ENCODE data around the gene SH3BGR. TPM values are rescaled to one million over a fixed set of nuclear protein-coding genes. Genes with fewer than 3 reads are reported as not detected.
"Not testable (repeated sequence)": the region's sequence is repeated elsewhere in the genome, so short reads cannot be mapped to it uniquely, and the experiment has no call there.

Gene SH3BGR
- total RNA-seq (1 to 10 TPM; 3.5 to 3.6 TPM), polyA plus RNA-seq (ENCODE audit: insufficient read length in 6 of 6) (1 to 10 TPM; 1.6 to 4.1 (median 3.7) TPM)
- long read RNA-seq, donor 1, partial matches to known transcripts = 0 of 1 reads
- long read RNA-seq, donor 1, other reads (novel, unspliced or antisense) = 0 of 1 reads
- long read RNA-seq, donor 2 = 0 reads
- long read RNA-seq, donor 3 = 0 reads
- long read RNA-seq, donor 4, partial matches to known transcripts = 1 of 6 reads
- long read RNA-seq, donor 4, other reads (novel, unspliced or antisense) = 2 of 6 reads
- long read RNA-seq, donor 5, partial matches to known transcripts = 0 of 1 reads
- long read RNA-seq, donor 5, other reads (novel, unspliced or antisense) = 0 of 1 reads
- long read RNA-seq, donor 6 = 0 reads
- long read RNA-seq, donor 7 = 0 reads
- long read RNA-seq, donor 8 = 0 reads
- long read RNA-seq, donor 9, partial matches to known transcripts = 0 of 1 reads
- long read RNA-seq, donor 9, other reads (novel, unspliced or antisense) = 0 of 1 reads
- long read RNA-seq, donor 10, partial matches to known transcripts = 0 of 7 reads
- long read RNA-seq, donor 10, other reads (novel, unspliced or antisense) = 3 of 7 reads
- long read RNA-seq, donor 11, partial matches to known transcripts = 0 of 1 reads
- long read RNA-seq, donor 11, other reads (novel, unspliced or antisense) = 0 of 1 reads
- long read RNA-seq, donor 12 = 0 reads

GRCh38 chr21:39451332-39452206 is at the start of gene SH3BGR:
SH3BGR (plus strand) TSS chr21:39451970; CDS start chr21:39452097, 127 bp downstream.
- peak within 1 kb of the TSS; percentile 6 to 20 for H3K4me3 ChIP-seq
- H3K9me3 ChIP-seq = no peaks in the 10 kb centered on the region
- DNase-seq (peak in 2 of 4 donors; percentile 39 to 63), ATAC-seq (peak; percentile 95)
- peak within 1 kb of the TSS in 1 of 2 donors; percentile 45 for H3K27ac ChIP-seq
- intact Hi-C loops (cut with DNase I) = no loop called here
- TF ChIP-seq CTCF (IDR thresholded peaks at IDR 0.05) = no peak
- no peaks in the 10 kb centered on the region for H3K4me1 ChIP-seq
- H3K36me3 ChIP-seq = no peaks in the 10 kb centered on the region
- no peaks in the 10 kb centered on the region for H3K27me3 ChIP-seq

DNA sequence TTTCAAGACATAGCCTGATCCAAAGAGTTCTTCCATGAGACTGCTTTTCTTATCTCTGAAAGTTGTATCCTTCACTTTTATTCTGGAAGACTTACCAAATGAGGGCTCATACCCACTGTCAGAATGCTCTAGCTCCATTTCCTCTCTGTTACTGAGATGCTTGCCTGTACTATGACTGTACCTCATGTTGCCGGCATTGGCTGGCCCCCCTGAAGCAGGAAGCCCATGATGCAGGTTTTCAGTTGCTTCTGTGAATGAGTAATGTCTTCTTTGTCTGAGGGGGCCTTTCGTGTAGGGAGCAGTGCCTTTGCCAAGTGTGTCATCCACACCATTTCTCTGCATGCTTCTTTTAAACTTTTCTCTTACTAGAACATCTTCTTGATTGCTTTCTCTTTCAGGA is 45.7 kb upstream of the SH3BGR start:
- ATAC-seq = no peak
- no peak overlapping the region for H3K4me3 ChIP-seq
- no peak for DNase-seq
- TF ChIP-seq CTCF (IDR thresholded peaks at IDR 0.05) = no peak
- H3K27ac ChIP-seq = no peak overlapping the region
- peaks cover 0 to 18% of the 10 kb centered on the region in 2 donors for H3K36me3 ChIP-seq
- H3K27me3 ChIP-seq = no peaks in the 10 kb centered on the region
- intact Hi-C loops (cut with DNase I) = no loop called here
- no peaks in the 10 kb centered on the region for H3K4me1 ChIP-seq
- peaks cover 0 to 8% of the 10 kb centered on the region in 2 donors for H3K9me3 ChIP-seq

GRCh38 chr21:39419204-39419603 is 32.6 kb upstream of the SH3BGR start:
- H3K27me3 ChIP-seq; H3K27ac ChIP-seq; ATAC-seq; H3K4me3 ChIP-seq; intact Hi-C loops (cut with DNase I); DNase-seq; H3K36me3 ChIP-seq; H3K4me1 ChIP-seq; H3K9me3 ChIP-seq: not testable (repeated sequence)

DNA sequence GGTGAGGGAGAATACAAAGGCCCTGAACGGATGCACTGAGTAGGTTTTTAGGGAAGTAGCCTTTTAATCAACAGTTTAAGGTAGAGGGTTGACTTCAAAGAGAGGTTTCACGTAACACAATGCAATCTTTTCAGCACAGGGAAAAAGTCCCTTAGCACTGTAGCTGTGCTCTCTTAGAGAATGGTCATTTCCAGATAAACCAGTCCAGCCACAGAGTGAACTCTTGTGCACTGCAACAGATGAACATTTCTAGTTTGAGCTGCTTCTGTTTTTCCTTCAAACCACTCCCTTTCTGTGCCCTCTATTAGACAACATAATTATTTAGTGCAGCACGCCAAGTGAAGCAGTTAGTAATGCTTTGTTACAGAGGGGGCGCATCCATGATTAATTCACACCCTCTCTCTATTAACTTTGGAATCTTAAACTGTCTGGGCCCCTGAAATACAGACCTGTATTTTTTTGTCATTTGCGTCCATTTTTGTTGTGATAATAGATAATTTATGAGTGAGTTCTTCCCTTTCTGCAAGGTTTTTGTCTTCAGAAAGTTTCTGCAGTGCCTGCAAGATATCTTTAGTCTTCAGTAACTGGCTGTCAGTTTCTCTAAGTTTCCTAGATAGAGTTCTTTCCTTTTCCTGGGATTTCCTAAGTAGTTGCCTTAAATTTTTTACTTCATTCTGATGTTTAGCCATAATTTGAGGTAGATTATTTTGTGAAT is 29.1 kb upstream of the SH3BGR start:
- Histone ChIP-seq H3K27me3 (no peaks in the 10 kb centered on the region), H3K4me3 (no peak overlapping the region), H3K9me3 (no peaks in the 10 kb centered on the region), H3K27ac (no peak overlapping the region), H3K36me3 (no peaks in the 10 kb centered on the region), H3K4me1 (no peaks in the 10 kb centered on the region)
- DNase-seq (peak in 1 of 4 donors; percentile 52), ATAC-seq (no peak)
- no peak for TF ChIP-seq CTCF (IDR thresholded peaks at IDR 0.05)
- intact Hi-C loops (cut with DNase I) = no loop called here

DNA sequence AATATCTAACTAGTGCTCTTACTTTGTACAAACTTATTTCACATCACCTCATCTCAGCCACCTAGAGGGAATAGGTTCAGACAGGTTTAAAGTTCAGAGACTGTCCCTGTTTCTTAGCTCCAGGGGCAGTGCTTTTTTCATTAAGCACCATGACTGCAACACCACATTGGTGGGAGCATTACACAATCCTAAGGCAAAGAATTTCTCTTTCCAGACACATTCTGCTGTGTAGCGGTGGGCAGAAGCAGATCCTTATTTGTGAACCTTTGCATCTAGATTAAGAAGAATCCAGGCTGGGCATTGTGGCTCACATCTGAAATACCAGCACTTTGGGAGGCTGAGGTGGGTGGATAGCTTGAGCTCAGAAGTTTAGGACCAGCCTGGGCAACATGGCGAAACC is 22.3 kb upstream of the SH3BGR start:
- no peaks in the 10 kb centered on the region for H3K4me1 ChIP-seq
- intact Hi-C loops (cut with DNase I) = no loop called here
- no peaks in the 10 kb centered on the region for H3K27me3 ChIP-seq
- no peaks in the 10 kb centered on the region for H3K36me3 ChIP-seq
- no peak overlapping the region for H3K4me3 ChIP-seq
- no peaks in the 10 kb centered on the region for H3K9me3 ChIP-seq
- TF ChIP-seq CTCF (IDR thresholded peaks at IDR 0.05) = no peak
- ATAC-seq (no peak), DNase-seq (no peak)
- H3K27ac ChIP-seq = no peak overlapping the region
